Neural cell (in vitro differentiated cells): ENCODE results near the gene IQGAP2. TPM values are rescaled to one million over a fixed set of nuclear protein-coding genes. Genes with fewer than 3 reads are reported as not detected.

Source experiments
- H2AFZ ChIP-seq: fragments of 200-600, 300-800 bp; sonication (generic), shearing (Covaris generic); 2 replicates; pipeline ENCODE4 v1.6.0; 2014; ENCODE audit warnings: low read depth, mild to moderate bottlenecking, antibody characterized with exemption, low read length, moderate library complexity
- H3F3A ChIP-seq: fragments of 200-600 bp; shearing (Covaris generic); 2 replicates; pipeline ENCODE4 v1.6.1; 2016; ENCODE audit warnings: mild to moderate bottlenecking, moderate library complexity, mixed read lengths, antibody characterized with exemption, low read length; ENCODE audit not compliant: insufficient read depth, poor library complexity, severe bottlenecking
- H3K27ac ChIP-seq: fragments of 200-600, 300-800 bp; sonication (generic), shearing (Covaris generic); 2 replicates; pipeline ENCODE4 v1.5.1; 2014; ENCODE audit warnings: mild to moderate bottlenecking, low read length, moderate library complexity
- H3K27me3 ChIP-seq: fragments of 300-800, 200-600 bp; sonication (generic), shearing (Covaris generic); 2 replicates; pipeline ENCODE4 v1.6.0; 2014; ENCODE audit warnings: mild to moderate bottlenecking, low read depth, low read length, moderate library complexity; ENCODE audit not compliant: insufficient read depth
- H3K36me3 ChIP-seq: fragments of 300-800, 200-600 bp; sonication (generic), shearing (Covaris generic); 2 replicates; pipeline ENCODE4 v1.5.1; 2014; ENCODE audit warnings: mild to moderate bottlenecking, antibody characterized with exemption, low read length, moderate library complexity; ENCODE audit not compliant: insufficient read depth
- H3K4me2 ChIP-seq: fragments of 300-800, 200-600 bp; sonication (generic), shearing (Covaris generic); 2 replicates; pipeline ENCODE4 v1.6.0; 2014; ENCODE audit warnings: mild to moderate bottlenecking, low read length
- H3K4me3 ChIP-seq: fragments of 300-800, 200-600 bp; sonication (generic), shearing (Covaris generic); 2 replicates; pipeline ENCODE4 v1.5.1; 2014; ENCODE audit warnings: mild to moderate bottlenecking, low read length, moderate library complexity
- H3K79me2 ChIP-seq: fragments of 200-600 bp; shearing (Covaris generic); replicated peaks from 2 replicates; pipeline ENCODE4 v1.6.0; 2014; ENCODE audit warnings: mild to moderate bottlenecking, low read length, moderate library complexity; ENCODE audit not compliant: insufficient read depth
- H3K9ac ChIP-seq: fragments of 300-800, 200-600 bp; sonication (generic), shearing (Covaris generic); 2 replicates; pipeline ENCODE4 v1.6.1; 2016; ENCODE audit warnings: mild to moderate bottlenecking, low read length, mixed read lengths
- H3K9me2 ChIP-seq: fragments of 200-600 bp; shearing (Covaris generic); 2 replicates; pipeline ENCODE4 v1.6.1; 2016; ENCODE audit warnings: mild to moderate bottlenecking, low read length, mixed read lengths; ENCODE audit not compliant: insufficient read depth
- H3K9me3 ChIP-seq: fragments of 200-600, 300-800 bp; sonication (generic), shearing (Covaris generic); 2 replicates; pipeline ENCODE4 v1.6.1; 2016; ENCODE audit warnings: mild to moderate bottlenecking, mixed run types, low read length, moderate library complexity, mixed read lengths
- H4K20me1 ChIP-seq: fragments of 200-600 bp; shearing (Covaris generic); 2 replicates; pipeline ENCODE4 v1.6.1; 2016; ENCODE audit warnings: mild to moderate bottlenecking, mixed run types; ENCODE audit not compliant: insufficient read depth
- EP300 ChIP-seq: fragments of 450-650 bp; conservative IDR thresholded peaks from 2 replicates; pipeline ENCODE4 v1.6.1; 2014; ENCODE audit warnings: antibody characterized with exemption, mild to moderate bottlenecking, moderate library complexity; ENCODE audit not compliant: poor library complexity, severe bottlenecking
- EZH2 ChIP-seq: fragments of 200-600, 300-800 bp; shearing (Covaris generic), sonication (generic); IDR thresholded peaks from 2 replicates; pipeline ENCODE4 v1.6.1; 2014; ENCODE audit warnings: antibody characterized with exemption, low read length, borderline replicate concordance, mild to moderate bottlenecking; ENCODE audit not compliant: insufficient read depth, poor library complexity, severe bottlenecking
- MXI1 ChIP-seq: fragments of 450-650 bp; conservative IDR thresholded peaks from 2 replicates; pipeline ENCODE4 v1.6.1; 2014; ENCODE audit warnings: antibody characterized with exemption, mild to moderate bottlenecking; ENCODE audit not compliant: poor library complexity, severe bottlenecking
- POLR2AphosphoS5 ChIP-seq: IDR thresholded peaks from 2 replicates; pipeline ENCODE4 v1.6.1; 2012
- RAD21 ChIP-seq: fragments of 450-650 bp; conservative IDR thresholded peaks from 2 replicates; pipeline ENCODE4 v1.6.1; 2014; ENCODE audit warnings: antibody characterized with exemption, mild to moderate bottlenecking, moderate library complexity
- SMC3 ChIP-seq: fragments of 450-650 bp; conservative IDR thresholded peaks from 2 replicates; pipeline ENCODE4 v1.6.1; 2014; ENCODE audit warnings: antibody characterized with exemption, mild to moderate bottlenecking, moderate library complexity; ENCODE audit not compliant: poor library complexity
- TAF1 ChIP-seq: IDR thresholded peaks from 2 replicates; pipeline ENCODE4 v1.6.1; 2012; ENCODE audit warnings: low read depth
- polyA plus RNA-seq: library from polyadenylated mRNA; depleted of rRNA; stranded (reverse); fragments of >200 nt; gene quantifications from 2 replicates; pipeline ENCODE4 v1.2.3, GENCODE V29; 2014
- TF ChIP-seq, protein P1 (sequence below): IDR thresholded peaks from 2 replicates; pipeline ENCODE4 v1.6.1; 2012; ENCODE audit warnings: borderline replicate concordance
- TF ChIP-seq, protein P2 (sequence below): fragments of 450-650 bp; IDR thresholded peaks from 2 replicates; pipeline ENCODE4 v1.5.1; 2014; ENCODE audit warnings: antibody characterized with exemption, mild to moderate bottlenecking, moderate library complexity; ENCODE audit not compliant: poor library complexity, severe bottlenecking

Gene IQGAP2
- polyA plus RNA-seq, 1 donor from 2014 or later = 5.2 TPM

DNA sequence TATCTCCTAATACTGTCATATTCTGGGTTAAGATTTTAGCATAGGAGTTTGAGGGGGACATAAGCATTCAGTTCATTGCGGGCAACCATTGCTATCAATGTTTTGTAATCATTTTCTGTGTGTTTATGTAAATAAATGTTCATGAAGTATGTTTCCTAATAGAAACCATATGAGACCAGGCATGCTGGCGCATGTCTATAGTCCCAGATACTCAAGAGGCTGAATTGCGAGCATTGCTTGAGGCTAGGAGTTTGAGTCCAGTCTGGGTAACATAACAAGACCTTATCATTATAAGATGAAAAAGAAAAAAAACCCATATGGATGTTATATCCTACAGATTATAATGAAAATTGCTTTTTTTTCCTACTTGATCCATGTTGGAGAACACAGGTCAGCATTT is 129.0 kb downstream of the IQGAP2 start:
- Histone ChIP-seq H4K20me1 (no peaks in the 10 kb centered on the region), H3K36me3 (no peaks in the 10 kb centered on the region), H3K79me2 (no peaks in the 10 kb centered on the region), H3K4me3 (no peak overlapping the region), H3K27ac (no peak overlapping the region), H3F3A (no peaks in the 10 kb centered on the region), H3K9ac (no peak overlapping the region), H2AFZ (no peak overlapping the region), H3K27me3 (no peaks in the 10 kb centered on the region), H3K9me2 (no peaks in the 10 kb centered on the region), H3K9me3 (no peaks in the 10 kb centered on the region), H3K4me2 (no peak overlapping the region)
- TF ChIP-seq, protein P1, sequence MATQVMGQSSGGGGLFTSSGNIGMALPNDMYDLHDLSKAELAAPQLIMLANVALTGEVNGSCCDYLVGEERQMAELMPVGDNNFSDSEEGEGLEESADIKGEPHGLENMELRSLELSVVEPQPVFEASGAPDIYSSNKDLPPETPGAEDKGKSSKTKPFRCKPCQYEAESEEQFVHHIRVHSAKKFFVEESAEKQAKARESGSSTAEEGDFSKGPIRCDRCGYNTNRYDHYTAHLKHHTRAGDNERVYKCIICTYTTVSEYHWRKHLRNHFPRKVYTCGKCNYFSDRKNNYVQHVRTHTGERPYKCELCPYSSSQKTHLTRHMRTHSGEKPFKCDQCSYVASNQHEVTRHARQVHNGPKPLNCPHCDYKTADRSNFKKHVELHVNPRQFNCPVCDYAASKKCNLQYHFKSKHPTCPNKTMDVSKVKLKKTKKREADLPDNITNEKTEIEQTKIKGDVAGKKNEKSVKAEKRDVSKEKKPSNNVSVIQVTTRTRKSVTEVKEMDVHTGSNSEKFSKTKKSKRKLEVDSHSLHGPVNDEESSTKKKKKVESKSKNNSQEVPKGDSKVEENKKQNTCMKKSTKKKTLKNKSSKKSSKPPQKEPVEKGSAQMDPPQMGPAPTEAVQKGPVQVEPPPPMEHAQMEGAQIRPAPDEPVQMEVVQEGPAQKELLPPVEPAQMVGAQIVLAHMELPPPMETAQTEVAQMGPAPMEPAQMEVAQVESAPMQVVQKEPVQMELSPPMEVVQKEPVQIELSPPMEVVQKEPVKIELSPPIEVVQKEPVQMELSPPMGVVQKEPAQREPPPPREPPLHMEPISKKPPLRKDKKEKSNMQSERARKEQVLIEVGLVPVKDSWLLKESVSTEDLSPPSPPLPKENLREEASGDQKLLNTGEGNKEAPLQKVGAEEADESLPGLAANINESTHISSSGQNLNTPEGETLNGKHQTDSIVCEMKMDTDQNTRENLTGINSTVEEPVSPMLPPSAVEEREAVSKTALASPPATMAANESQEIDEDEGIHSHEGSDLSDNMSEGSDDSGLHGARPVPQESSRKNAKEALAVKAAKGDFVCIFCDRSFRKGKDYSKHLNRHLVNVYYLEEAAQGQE = no peak
- TF ChIP-seq EP300 (no peak), TAF1 (no peak), EZH2 (no peak), MXI1 (no peak), POLR2AphosphoS5 (no peak), SMC3 (no peak), RAD21 (no peak)
- TF ChIP-seq, protein P2, sequence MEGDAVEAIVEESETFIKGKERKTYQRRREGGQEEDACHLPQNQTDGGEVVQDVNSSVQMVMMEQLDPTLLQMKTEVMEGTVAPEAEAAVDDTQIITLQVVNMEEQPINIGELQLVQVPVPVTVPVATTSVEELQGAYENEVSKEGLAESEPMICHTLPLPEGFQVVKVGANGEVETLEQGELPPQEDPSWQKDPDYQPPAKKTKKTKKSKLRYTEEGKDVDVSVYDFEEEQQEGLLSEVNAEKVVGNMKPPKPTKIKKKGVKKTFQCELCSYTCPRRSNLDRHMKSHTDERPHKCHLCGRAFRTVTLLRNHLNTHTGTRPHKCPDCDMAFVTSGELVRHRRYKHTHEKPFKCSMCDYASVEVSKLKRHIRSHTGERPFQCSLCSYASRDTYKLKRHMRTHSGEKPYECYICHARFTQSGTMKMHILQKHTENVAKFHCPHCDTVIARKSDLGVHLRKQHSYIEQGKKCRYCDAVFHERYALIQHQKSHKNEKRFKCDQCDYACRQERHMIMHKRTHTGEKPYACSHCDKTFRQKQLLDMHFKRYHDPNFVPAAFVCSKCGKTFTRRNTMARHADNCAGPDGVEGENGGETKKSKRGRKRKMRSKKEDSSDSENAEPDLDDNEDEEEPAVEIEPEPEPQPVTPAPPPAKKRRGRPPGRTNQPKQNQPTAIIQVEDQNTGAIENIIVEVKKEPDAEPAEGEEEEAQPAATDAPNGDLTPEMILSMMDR = no peak

DNA sequence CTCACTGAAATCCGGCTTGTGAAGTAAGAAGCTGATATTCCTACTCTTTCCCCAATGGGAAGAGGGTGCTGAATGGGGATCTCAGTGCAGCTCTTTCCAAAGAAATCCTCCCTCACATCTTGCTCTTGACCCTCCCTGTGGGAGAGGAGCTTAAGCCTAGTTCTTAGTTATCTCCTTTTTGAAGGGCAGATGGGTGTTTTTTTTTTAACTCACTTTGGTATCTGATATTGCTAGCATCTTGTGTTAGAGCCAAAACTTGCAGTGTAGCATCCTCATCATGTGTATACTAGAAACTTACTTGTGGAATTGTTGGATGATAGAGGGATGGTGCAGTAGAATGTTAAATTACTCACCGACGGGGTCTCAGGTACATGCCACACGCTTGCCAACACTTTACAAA is 129.9 kb downstream of the IQGAP2 start:
- TF ChIP-seq TAF1 (no peak), EZH2 (no peak), MXI1 (no peak), RAD21 (no peak), POLR2AphosphoS5 (no peak), SMC3 (no peak), EP300 (no peak)
- TF ChIP-seq, protein P2 = no peak
- TF ChIP-seq, protein P1 = no peak
- Histone ChIP-seq H3K36me3 (no peaks in the 10 kb centered on the region), H3K79me2 (no peaks in the 10 kb centered on the region), H2AFZ (no peak overlapping the region), H3K4me3 (no peak overlapping the region), H3K9ac (no peak overlapping the region), H3K9me2 (no peaks in the 10 kb centered on the region), H3K9me3 (no peaks in the 10 kb centered on the region), H3K27ac (no peak overlapping the region), H3K27me3 (no peaks in the 10 kb centered on the region), H3F3A (no peaks in the 10 kb centered on the region), H3K4me2 (no peak overlapping the region), H4K20me1 (no peaks in the 10 kb centered on the region)
